HUES64 (cell line): ENCODE measurements around the gene CAMK2B.

Experiments
- H3K27ac ChIP-seq: 2 replicates; pipeline ENCODE4 v1.7.0; 2013; ENCODE audit warnings: low read depth, low read length, inconsistent platforms
- H3K27me3 ChIP-seq: 2 replicates; pipeline ENCODE4 v1.6.1; 2013; ENCODE audit warnings: mild to moderate bottlenecking, low read length; ENCODE audit not compliant: insufficient read depth
- H3K36me3 ChIP-seq: 2 replicates; pipeline ENCODE4 v1.6.1; 2013; ENCODE audit warnings: mild to moderate bottlenecking, low read length; ENCODE audit not compliant: insufficient read depth
- H3K4me1 ChIP-seq: 2 replicates; pipeline ENCODE4 v1.6.1; 2013; ENCODE audit warnings: mild to moderate bottlenecking, low read length, moderate library complexity; ENCODE audit not compliant: insufficient read depth
- H3K4me3 ChIP-seq: 2 replicates; pipeline ENCODE4 v1.5.1; 2013; ENCODE audit warnings: mild to moderate bottlenecking, low read length, moderate library complexity
- H3K9ac ChIP-seq: 2 replicates; pipeline ENCODE4 v1.6.1; 2013; ENCODE audit warnings: mild to moderate bottlenecking, low read depth, low read length
- H3K9me3 ChIP-seq: 2 replicates; pipeline ENCODE4 v1.6.1; 2013; ENCODE audit warnings: low read depth, low read length; ENCODE audit not compliant: insufficient read depth
- WGBS: fragments of 150-250, 120-280 bp; methylation state at CpG from one replicate; pipeline ENCODE4 v1.1.7; 2013; ENCODE audit warnings: missing lambda C conversion rate; 5-methylcytosine and 5-hydroxymethylcytosine counted together

CAMK2B gene

DNA sequence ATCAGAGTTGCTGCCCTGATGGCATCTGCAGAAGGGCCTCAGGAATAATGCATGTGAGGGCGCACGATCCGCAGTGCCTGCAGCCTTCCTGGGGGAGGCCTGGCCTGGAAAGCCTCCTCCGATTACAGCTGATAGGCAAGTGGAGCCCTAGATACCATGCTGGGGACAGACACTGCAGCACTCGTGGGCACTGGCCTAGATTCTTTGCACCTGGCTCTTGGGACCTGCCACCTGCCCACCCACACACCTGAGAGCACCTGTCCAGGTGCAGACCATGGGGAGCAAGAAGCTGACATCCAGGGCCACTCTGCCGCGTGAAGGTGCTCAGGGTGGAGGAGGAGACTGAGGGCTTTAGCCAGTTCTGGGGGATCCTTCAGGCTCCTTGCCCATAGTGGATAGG, 109.9 kb downstream of the CAMK2B start:
- H3K27me3 ChIP-seq = no peaks in the 10 kb centered on the region
- peaks cover 21% of the 10 kb centered on the region for H3K4me1 ChIP-seq
- no peaks in the 10 kb centered on the region for H3K9me3 ChIP-seq
- peaks cover 30% of the 10 kb centered on the region for H3K36me3 ChIP-seq
- H3K27ac ChIP-seq = no peak overlapping the region
- no peak overlapping the region for H3K4me3 ChIP-seq
- WGBS = 95% methylated on average over 7 of the region's 7 CpGs
- H3K9ac ChIP-seq = no peak overlapping the region

- Histone ChIP-seq H3K4me3 (no peak overlapping the region), H3K36me3 (peaks cover 46% of the 10 kb centered on the region), H3K9ac (peak overlapping the region; percentile 42), H3K27ac (peak overlapping the region; percentile 71), H3K27me3 (no peaks in the 10 kb centered on the region), H3K9me3 (no peaks in the 10 kb centered on the region), H3K4me1 (peaks cover 20% of the 10 kb centered on the region)
- 74% methylated on average over 9 of the region's 9 CpGs for WGBS
These were observed 111.5 kb downstream of the CAMK2B start for GRCh38 chr7:44213877-44214388.

- Histone ChIP-seq H3K27ac (peak overlapping the region; percentile 71; the same call in 1 of the 2 replicates), H3K4me1 (peaks cover 14% of the 10 kb centered on the region), H3K9ac (0 out of 2 replicates have a peak overlapping the region, but pooled peaks have one; percentile 42), H3K27me3 (no peaks in the 10 kb centered on the region), H3K4me3 (no peak overlapping the region), H3K36me3 (peaks cover 52% of the 10 kb centered on the region), H3K9me3 (no peaks in the 10 kb centered on the region)
- WGBS = 94% methylated on average over 3 of the region's 3 CpGs
These were observed 112.1 kb downstream of the CAMK2B start for GRCh38 chr7:44213206-44213876.

- no peak overlapping the region for H3K9ac ChIP-seq
- no peak overlapping the region for H3K4me3 ChIP-seq
- H3K27me3 ChIP-seq = no peaks in the 10 kb centered on the region
- peaks cover 58% of the 10 kb centered on the region for H3K36me3 ChIP-seq
- no peak overlapping the region for H3K27ac ChIP-seq
- H3K4me1 ChIP-seq = peaks cover 10% of the 10 kb centered on the region; the same call in 1 of the 2 replicates
- H3K9me3 ChIP-seq = no peaks in the 10 kb centered on the region
- WGBS = 92% methylated on average over 6 of the region's 7 CpGs
These were observed 112.7 kb downstream of the CAMK2B start for GRCh38 chr7:44212581-44213184.

GRCh38 chr7:44212018-44212417, 113.4 kb downstream of the CAMK2B start:
- peaks cover 10% of the 10 kb centered on the region; the same call in 1 of the 2 replicates for H3K4me1 ChIP-seq
- peaks cover 65% of the 10 kb centered on the region for H3K36me3 ChIP-seq

GRCh38 chr7:44211126-44211675, 114.2 kb downstream of the CAMK2B start:
- H3K9ac ChIP-seq = no peak overlapping the region
- no peak overlapping the region for H3K4me3 ChIP-seq
- H3K9me3 ChIP-seq = no peaks in the 10 kb centered on the region
- 95% methylated on average over 10 of the region's 10 CpGs for WGBS
- H3K27me3 ChIP-seq = no peaks in the 10 kb centered on the region
- peaks cover 10% of the 10 kb centered on the region; the same call in 1 of the 2 replicates for H3K4me1 ChIP-seq
- H3K27ac ChIP-seq = no peak overlapping the region
- H3K36me3 ChIP-seq = peaks cover 73% of the 10 kb centered on the region

More at GRCh38 chr7:44212018-44212417, 113.4 kb downstream of the CAMK2B start:
- H3K27ac ChIP-seq = no peak overlapping the region
- no peaks in the 10 kb centered on the region for H3K27me3 ChIP-seq
- no peak overlapping the region for H3K9ac ChIP-seq
- H3K4me3 ChIP-seq = no peak overlapping the region
- 90% methylated on average over 6 of the region's 6 CpGs for WGBS
- H3K9me3 ChIP-seq = no peaks in the 10 kb centered on the region

GRCh38 chr7:44210107-44210506, 115.3 kb downstream of the CAMK2B start:
- Histone ChIP-seq H3K27ac (no peak overlapping the region), H3K9ac (no peak overlapping the region), H3K36me3 (peaks cover 84% of the 10 kb centered on the region), H3K27me3 (no peaks in the 10 kb centered on the region), H3K4me1 (peaks cover 10% of the 10 kb centered on the region; the same call in 1 of the 2 replicates), H3K4me3 (no peak overlapping the region), H3K9me3 (no peaks in the 10 kb centered on the region)
- WGBS = 90% methylated on average over 5 of the region's 5 CpGs

DNA sequence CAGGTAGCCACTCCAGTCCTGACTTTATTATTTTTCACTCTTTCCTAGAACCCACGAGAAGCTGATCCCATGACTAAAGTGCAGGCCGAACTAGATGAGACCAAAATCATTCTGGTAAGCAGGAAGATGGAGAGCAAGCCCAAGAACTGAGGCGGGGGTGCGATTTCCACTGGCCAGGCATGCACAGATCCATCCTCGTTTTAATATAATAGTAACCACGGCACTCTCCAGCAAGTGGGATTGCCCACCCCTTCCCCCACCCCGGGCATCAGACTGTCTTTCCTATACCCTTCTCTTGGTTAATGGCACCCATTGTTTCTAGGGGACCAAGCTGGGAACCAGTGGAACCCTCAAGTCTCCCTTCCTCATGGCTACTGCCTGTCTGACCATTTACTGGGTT, 117.3 kb downstream of the CAMK2B start:
- Histone ChIP-seq H3K9ac (no peak overlapping the region), H3K27me3 (no peaks in the 10 kb centered on the region), H3K4me3 (no peak overlapping the region), H3K9me3 (no peaks in the 10 kb centered on the region), H3K36me3 (peaks cover 89% of the 10 kb centered on the region), H3K4me1 (no peaks in the 10 kb centered on the region), H3K27ac (no peak overlapping the region)
- WGBS = 92% methylated on average over 7 of the region's 7 CpGs

GRCh38 chr7:44206008-44206407, 119.4 kb downstream of the CAMK2B start:
- no peak overlapping the region for H3K9ac ChIP-seq
- H3K36me3 ChIP-seq = peaks cover 69% of the 10 kb centered on the region
- WGBS = 94% methylated on average over 5 of the region's 5 CpGs
- no peak overlapping the region for H3K27ac ChIP-seq
- H3K27me3 ChIP-seq = no peaks in the 10 kb centered on the region
- peaks cover 7% of the 10 kb centered on the region for H3K4me1 ChIP-seq
- no peaks in the 10 kb centered on the region for H3K9me3 ChIP-seq
- H3K4me3 ChIP-seq = no peak overlapping the region

GRCh38 chr7:44201813-44202212, 123.6 kb downstream of the CAMK2B start:
- 20% methylated on average over 8 of the region's 8 CpGs for WGBS
- peak overlapping the region; percentile 86 for H3K4me3 ChIP-seq
- no peak overlapping the region for H3K27ac ChIP-seq

More at GRCh38 chr7:44201813-44202212, 123.6 kb downstream of the CAMK2B start:
- Histone ChIP-seq H3K9ac (peak overlapping the region; percentile 48), H3K9me3 (no peaks in the 10 kb centered on the region), H3K36me3 (peaks cover 27% of the 10 kb centered on the region), H3K27me3 (peaks cover 10% of the 10 kb centered on the region; the same call in 1 of the 2 replicates), H3K4me1 (peaks cover 7% of the 10 kb centered on the region)
